Measurements from ENCODE around the gene LMOD2.

Gene LMOD2

GRCh38 chr7:123647106-123647730 is 8.4 kb upstream of the LMOD2 start:
- DNase-seq (ENCODE audit: low read depth) = no peak
- TF ChIP-seq CTCF (IDR thresholded peaks at IDR 0.05; ENCODE audit: low read depth, low read length, missing control alignments) = no peak
- in situ Hi-C loops (cut with HindIII; ENCODE audit: low sequenced_read_pairs) = no loop called here
- H3K4me3 ChIP-seq (ENCODE audit: low read depth, low read length) = no peak overlapping the region

GRCh38 chr7:123649964-123650363 is 5.7 kb upstream of the LMOD2 start:
- no peak for TF ChIP-seq CTCF (IDR thresholded peaks at IDR 0.05; ENCODE audit: low read depth, low read length, missing control alignments)
- no peak for DNase-seq (ENCODE audit: low read depth)

GRCh38 chr7:123650595-123650994 is 5.1 kb upstream of the LMOD2 start:
- TF ChIP-seq CTCF (IDR thresholded peaks at IDR 0.05; ENCODE audit: low read depth, low read length, missing control alignments) = no peak
- no peak overlapping the region for H3K4me3 ChIP-seq (ENCODE audit: low read depth, low read length)
- no peak for DNase-seq (ENCODE audit: low read depth)
- in situ Hi-C loops (cut with HindIII; ENCODE audit: low sequenced_read_pairs) = no loop called here

More at GRCh38 chr7:123649964-123650363, 5.7 kb upstream of the LMOD2 start:
- H3K4me3 ChIP-seq (ENCODE audit: low read depth, low read length) = no peak overlapping the region
- in situ Hi-C loops (cut with HindIII; ENCODE audit: low sequenced_read_pairs) = no loop called here

- DNase-seq (ENCODE audit: low read depth) = peak; percentile 33
- no peak for TF ChIP-seq CTCF (IDR thresholded peaks at IDR 0.05; ENCODE audit: low read depth, low read length, missing control alignments)
- in situ Hi-C loops (cut with HindIII; ENCODE audit: low sequenced_read_pairs) = no loop called here
- H3K4me3 ChIP-seq (ENCODE audit: low read depth, low read length) = no peak overlapping the region
Observed at GRCh38 chr7:123652406-123652805, 3.3 kb upstream of the LMOD2 start.

GRCh38 chr7:123653162-123653561 is 2.5 kb upstream of the LMOD2 start:
- in situ Hi-C loops (cut with HindIII; ENCODE audit: low sequenced_read_pairs) = no loop called here
- H3K4me3 ChIP-seq (ENCODE audit: low read depth, low read length) = no peak overlapping the region

GRCh38 chr7:123656544-123657303 is 1.1 kb downstream of the LMOD2 start:
- TF ChIP-seq CTCF (IDR thresholded peaks at IDR 0.05; ENCODE audit: low read depth, low read length, missing control alignments) = no peak
- DNase-seq (ENCODE audit: low read depth) = no peak
- in situ Hi-C loops (cut with HindIII; ENCODE audit: low sequenced_read_pairs) = no loop called here
- no peak overlapping the region for H3K4me3 ChIP-seq (ENCODE audit: low read depth, low read length)

More at GRCh38 chr7:123653162-123653561, 2.5 kb upstream of the LMOD2 start:
- DNase-seq (ENCODE audit: low read depth) = no peak
- TF ChIP-seq CTCF (IDR thresholded peaks at IDR 0.05; ENCODE audit: low read depth, low read length, missing control alignments) = no peak

Measured in astrocyte of the cerebellum (primary cell).